GM21619 (cell line): ENCODE measurements around the gene RIC8B.

Source experiments
- ATAC-seq: cut with Tn5 transposase; IDR thresholded peaks from one replicate; pipeline ENCODE4 v1.9.1; 2021; ENCODE audit not compliant: unreplicated experiment

Gene RIC8B

DNA sequence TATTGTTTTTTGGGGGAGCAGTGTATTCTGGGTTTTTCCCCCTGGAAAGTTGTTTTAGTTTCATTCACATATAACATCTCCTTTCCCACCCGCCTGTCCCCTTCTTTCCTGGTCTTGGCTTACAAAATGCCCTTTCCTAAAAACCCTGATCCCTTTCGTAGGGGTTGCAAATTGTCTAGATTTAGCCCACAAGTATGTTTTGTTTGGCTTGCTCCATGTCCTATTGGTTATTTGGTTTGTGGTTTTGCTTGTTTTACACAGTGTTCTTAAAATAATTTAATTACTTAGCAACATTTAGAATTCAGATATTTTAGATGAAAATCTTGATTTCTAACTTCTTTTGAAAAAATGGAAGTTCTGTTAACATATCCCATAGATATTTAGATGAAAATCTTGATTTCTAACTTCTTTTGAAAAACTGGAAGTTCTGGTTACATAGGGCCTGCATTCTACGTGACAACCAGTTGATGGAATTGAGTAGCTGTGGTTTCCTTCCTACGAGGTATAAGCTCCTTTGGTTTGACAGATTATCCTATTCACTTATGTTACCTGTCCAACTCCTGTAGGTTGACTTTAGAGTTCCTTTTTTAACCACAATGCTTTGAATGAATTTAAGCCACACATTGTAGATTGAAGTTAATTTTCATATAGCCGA is 92.1 kb downstream of the RIC8B start:
- no peak for ATAC-seq

GRCh38 chr12:106867651-106868050 is 93.2 kb downstream of the RIC8B start:
- no peak for ATAC-seq

GRCh38 chr12:106868982-106869700 is 94.7 kb downstream of the RIC8B start:
- ATAC-seq = no peak

- ATAC-seq = no peak
Observed at GRCh38 chr12:106870116-106870515, 95.6 kb downstream of the RIC8B start.

- ATAC-seq = no peak
Observed at GRCh38 chr12:106871477-106871876, 97.0 kb downstream of the RIC8B start.

GRCh38 chr12:106873983-106874382 is 99.5 kb downstream of the RIC8B start:
- ATAC-seq = no peak

DNA sequence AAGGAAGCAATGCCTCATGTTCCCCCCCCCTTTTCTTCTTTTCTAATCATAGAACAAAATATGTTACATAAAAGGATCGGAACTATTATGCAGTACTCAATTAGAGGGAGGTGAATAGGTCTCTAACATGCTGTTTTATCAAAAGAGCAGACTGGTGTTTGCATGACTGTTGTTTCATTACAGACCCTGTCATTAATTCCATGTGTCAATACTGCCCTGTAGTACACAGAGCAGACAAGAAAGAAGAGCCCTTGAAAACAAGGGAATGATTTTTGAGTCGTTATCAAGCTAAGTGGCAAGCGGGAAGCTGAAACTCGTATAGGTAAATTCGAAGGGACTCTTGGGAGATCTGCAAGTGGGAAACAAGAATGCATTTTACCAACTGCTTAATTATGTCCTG is 104.3 kb downstream of the RIC8B start:
- no peak for ATAC-seq

DNA sequence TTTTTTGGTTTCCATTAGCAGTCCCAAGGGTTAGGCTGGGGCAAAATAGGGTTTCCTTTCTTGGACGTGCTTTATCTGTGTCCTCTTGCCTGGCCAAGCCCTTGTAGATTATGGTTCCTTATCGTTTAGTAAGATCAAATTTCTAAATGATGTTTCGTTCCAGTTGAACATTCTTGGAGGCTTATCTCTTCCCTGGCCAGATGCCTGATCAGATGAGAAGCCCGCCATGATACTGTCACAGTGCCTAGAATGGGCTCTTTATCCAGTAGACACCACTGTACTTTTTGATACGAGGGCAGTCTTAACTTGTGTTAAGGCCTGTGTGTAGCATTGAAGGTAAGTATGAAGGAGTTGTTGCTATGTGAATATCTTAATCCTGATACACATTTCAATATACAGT is 105.1 kb downstream of the RIC8B start:
- no peak for ATAC-seq

GRCh38 chr12:106883426-106883825 is 108.9 kb downstream of the RIC8B start:
- ATAC-seq = no peak

DNA sequence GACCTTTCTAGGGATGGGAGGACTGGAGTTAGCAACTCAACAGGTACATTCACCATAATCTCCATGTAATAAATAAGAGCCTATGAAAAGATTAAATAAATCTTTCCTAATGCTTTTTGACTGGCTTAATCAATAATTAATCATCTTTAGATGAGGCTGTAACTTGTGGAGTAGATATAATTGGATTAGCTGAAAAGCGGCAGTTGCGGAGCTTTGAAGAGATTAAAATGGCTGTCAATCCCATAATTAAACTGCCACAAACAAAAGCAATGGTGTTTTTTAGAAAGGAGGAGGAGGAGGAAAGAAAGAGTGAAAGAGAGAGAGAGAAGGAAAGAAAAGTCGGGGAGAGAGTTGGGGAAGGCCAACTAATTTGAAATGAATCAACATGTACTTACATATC is 110.5 kb downstream of the RIC8B start:
- ATAC-seq = no peak

DNA sequence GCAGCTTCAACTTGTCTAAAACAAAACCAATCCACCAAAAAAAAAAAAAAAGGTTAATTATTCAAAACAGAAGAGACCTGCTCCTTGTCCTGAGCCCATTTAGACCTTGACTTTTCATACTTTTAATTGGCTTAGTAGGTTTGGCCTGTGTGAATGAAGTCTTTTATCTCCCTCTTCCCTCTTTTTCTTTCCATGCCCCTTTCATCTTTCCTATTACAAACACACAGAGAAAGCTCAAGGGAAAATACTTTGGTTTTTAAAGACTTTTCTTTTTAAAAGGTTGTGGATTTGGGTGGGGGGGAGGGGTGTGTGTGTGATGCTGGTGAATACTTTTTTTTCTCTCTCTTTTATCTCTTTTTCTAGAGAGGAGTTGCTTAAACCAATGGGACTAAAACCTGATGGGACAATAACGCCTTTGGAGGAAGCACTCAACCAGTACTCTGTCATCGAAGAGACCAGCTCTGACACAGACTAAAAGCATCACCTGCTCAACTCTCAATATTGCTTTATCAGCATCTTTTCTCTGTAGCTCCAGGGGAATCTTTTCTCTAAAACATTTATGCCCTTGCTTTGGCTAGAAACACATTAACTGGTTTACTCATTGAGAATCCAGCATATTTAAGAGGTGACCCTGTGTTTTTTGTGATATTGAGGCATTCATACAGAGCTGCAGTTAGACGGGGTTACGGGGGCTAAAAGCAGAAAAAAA is 111.2 kb downstream of the RIC8B start:
- ATAC-seq = no peak

- ATAC-seq = no peak
Observed at GRCh38 chr12:106886932-106887331, 112.5 kb downstream of the RIC8B start.

DNA sequence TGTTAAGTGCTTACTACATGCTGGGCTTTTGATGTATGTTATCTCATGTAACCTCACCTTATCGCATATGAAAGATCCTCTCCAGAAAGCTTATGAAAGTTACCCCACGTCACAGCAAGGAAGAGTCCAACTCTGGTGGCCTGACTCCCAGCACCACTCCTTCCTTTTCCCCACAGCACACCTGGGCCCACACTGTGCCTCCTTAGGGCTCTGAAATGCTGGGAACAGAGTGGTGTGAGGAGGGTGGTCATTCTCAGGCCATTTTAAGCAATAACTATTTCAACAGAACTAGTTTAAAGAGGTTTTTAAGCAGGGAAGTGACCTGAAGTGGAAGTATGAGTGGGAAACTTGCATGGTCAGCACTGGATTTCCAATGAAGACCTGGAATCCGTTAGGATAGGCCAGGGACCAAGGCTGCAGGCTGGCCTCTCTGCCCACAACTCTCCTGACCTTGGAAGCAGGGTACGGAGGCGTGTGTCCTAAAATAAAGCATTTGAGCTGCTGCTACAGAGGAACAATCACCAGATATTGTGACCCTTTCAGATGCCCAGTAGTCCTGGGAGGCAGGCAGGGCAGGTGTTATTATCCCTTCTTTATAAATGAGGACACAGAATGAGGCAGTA is 114.0 kb downstream of the RIC8B start:
- no peak for ATAC-seq

GRCh38 chr12:106889326-106889725 is 114.8 kb downstream of the RIC8B start:
- ATAC-seq = no peak

DNA sequence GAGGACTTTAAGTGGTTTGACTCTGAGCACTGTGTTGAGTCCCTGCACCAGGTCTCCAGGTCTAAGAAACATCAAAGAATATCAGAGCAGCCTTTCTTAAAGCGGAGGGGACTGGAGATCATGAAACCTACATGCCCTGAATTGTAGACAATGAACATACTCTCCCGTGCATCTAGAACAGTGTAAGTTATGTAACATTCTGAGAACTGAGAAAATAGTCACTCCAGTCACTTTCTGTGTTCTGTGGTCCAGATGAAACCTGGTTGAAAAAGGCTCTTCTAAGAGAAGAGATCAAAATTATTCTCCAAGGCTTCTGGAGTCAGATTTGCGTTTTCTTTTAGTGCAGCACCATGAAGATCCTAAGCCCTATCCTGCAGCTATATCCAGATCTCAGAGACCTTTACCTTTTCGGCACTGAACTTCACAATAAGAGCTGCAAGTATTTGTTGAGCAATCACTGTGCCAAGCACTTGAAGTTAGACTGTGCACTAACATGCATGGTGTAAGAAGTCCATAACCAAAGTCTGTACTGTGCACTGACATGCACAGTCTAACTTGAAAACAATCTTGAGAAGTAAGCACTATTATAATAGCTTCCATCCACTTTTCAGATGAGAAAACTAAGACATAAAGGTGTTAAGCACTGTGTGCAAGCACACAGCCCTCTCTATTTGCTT is 115.6 kb downstream of the RIC8B start:
- no peak for ATAC-seq

- no peak for ATAC-seq
Observed at GRCh38 chr12:106892075-106892474, 117.6 kb downstream of the RIC8B start.

DNA sequence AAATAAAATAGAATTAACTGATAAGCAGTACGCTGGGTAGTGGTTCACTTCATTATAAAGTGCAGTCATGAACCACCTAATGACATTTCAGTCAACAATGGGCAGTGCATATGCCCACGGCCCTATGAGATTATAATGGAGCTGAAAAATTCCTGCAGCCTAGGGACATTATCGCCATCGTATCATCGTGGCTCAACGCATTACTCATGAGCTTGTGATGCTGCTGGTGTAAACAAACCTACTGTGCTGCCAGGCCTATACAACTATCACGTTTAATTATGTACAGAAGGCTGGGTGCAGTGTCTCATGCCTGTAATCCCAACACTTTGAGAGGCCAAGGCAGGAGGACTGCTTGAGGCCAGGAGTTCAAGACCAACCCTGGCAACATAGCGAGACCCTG is 119.0 kb downstream of the RIC8B start:
- no peak for ATAC-seq

- ATAC-seq = no peak
Observed at GRCh38 chr12:106894774-106895173, 120.3 kb downstream of the RIC8B start.

GRCh38 chr12:106896603-106897002 is 122.1 kb downstream of the RIC8B start:
- no peak for ATAC-seq

DNA sequence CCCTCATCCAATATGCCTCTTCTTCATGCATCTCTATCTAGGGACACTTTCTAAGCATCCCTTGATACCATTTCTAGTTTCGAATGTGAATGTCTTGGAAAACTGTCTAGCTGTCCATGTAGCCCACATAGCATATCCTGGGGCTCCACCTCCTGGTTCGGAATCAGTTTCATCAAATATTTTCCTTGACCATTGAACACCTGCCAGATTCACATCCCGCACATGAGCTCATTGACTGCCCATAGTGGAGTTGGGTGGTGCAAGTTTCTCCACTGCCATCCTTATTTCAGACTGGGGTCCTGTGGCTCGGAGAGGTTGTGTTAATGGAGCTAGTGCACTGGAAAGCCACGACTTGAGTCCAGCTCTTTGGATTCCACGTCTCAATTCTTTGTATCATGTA is 122.6 kb downstream of the RIC8B start:
- no peak for ATAC-seq
